ENCODE data around the gene S100PBP. TPM values are rescaled to one million over a fixed set of nuclear protein-coding genes. Genes with fewer than 3 reads are reported as not detected.

The S100PBP gene
- total RNA-seq, 1 donor from 2014 or later, result 43.3 TPM

GRCh38 chr1:32907435-32907834 is 90.0 kb downstream of the S100PBP start:
- Mint-ChIP-seq H3K27ac (ENCODE audit: unreplicated experiment) (no peak overlapping the region), H3K4me1 (ENCODE audit: unreplicated experiment) (no peaks in the 10 kb centered on the region), H3K4me3 (ENCODE audit: unreplicated experiment) (no peak overlapping the region), H3K27me3 (ENCODE audit: unreplicated experiment) (peaks cover 1% of the 10 kb centered on the region), H3K9me3 (ENCODE audit: unreplicated experiment) (no peaks in the 10 kb centered on the region), H3K36me3 (ENCODE audit: low read depth, unreplicated experiment) (no peaks in the 10 kb centered on the region)
- no peak for DNase-seq (ENCODE audit: low spot score)
- no peak for TF ChIP-seq CTCF (IDR thresholded peaks at IDR 0.05; ENCODE audit: unreplicated experiment)

Other genes starting within 250 kb of the S100PBP start
- gene ZBTB8OS, start 167.1 kb upstream of the S100PBP start, total RNA-seq (ENCODE audit: unreplicated experiment), result 30.2 TPM
- gene RBBP4, start 166.4 kb upstream of the S100PBP start, total RNA-seq (ENCODE audit: unreplicated experiment), result 280 TPM
- 0.49 TPM for gene SYNC, start 114.9 kb upstream of the S100PBP start, total RNA-seq (ENCODE audit: unreplicated experiment)
- 73.2 TPM for gene YARS1, start 295 bp upstream of the S100PBP start, total RNA-seq (ENCODE audit: unreplicated experiment)
- gene FNDC5, start 53.3 kb downstream of the S100PBP start, total RNA-seq (ENCODE audit: unreplicated experiment), result 5.5 TPM
- gene HPCA, start 68.8 kb downstream of the S100PBP start, total RNA-seq (ENCODE audit: unreplicated experiment), result not detected
- 0.49 TPM for gene TMEM54, start 83.7 kb downstream of the S100PBP start, total RNA-seq (ENCODE audit: unreplicated experiment)
- 18.8 TPM for gene RNF19B, start 147.2 kb downstream of the S100PBP start, total RNA-seq (ENCODE audit: unreplicated experiment)
- gene AK2, start 219.2 kb downstream of the S100PBP start, total RNA-seq (ENCODE audit: unreplicated experiment), result 74.6 TPM

All from endothelial cell (in vitro differentiated cells).